WTC11 (cell line): ENCODE results near the gene RUVBL2.

ENCODE experiments used
- CREB1 ChIP-seq: sonication (generic); formaldehyde crosslinking; IDR thresholded peaks from 2 replicates; pipeline ENCODE4 v1.8.0; 2023; ENCODE audit warnings: mild to moderate bottlenecking, missing genetic modification reagents
- CTCF ChIP-seq: fragments of 200-600 bp; IDR thresholded peaks from 2 replicates; pipeline ENCODE4 v1.8.0; 2022; ENCODE audit warnings: antibody characterized with exemption
- E2F5 ChIP-seq: sonication (generic); formaldehyde crosslinking; IDR thresholded peaks from 2 replicates; pipeline ENCODE4 v1.8.1; 2022; ENCODE audit warnings: mild to moderate bottlenecking, moderate library complexity, missing genetic modification reagents
- GABPB1 ChIP-seq: sonication (generic); formaldehyde crosslinking; IDR thresholded peaks from 2 replicates; pipeline ENCODE4 v1.8.1; 2023; ENCODE audit warnings: mild to moderate bottlenecking, missing genetic modification reagents
- GTF2I ChIP-seq: fragments of 250-450 bp; sonication (Bioruptor Pico); conservative IDR thresholded peaks from 2 replicates; pipeline ENCODE4 v1.4.0; 2021; ENCODE audit warnings: mild to moderate bottlenecking
- MAX ChIP-seq: sonication (generic); formaldehyde crosslinking; IDR thresholded peaks from 2 replicates; pipeline ENCODE4 v1.8.0; 2022; ENCODE audit warnings: mild to moderate bottlenecking, missing genetic modification reagents
- SP1 ChIP-seq: sonication (generic); formaldehyde crosslinking; conservative IDR thresholded peaks from 2 replicates; pipeline ENCODE4 v1.8.1; 2022; ENCODE audit warnings: missing genetic modification reagents
- STAT6 ChIP-seq: sonication (generic); formaldehyde crosslinking; conservative IDR thresholded peaks from 2 replicates; pipeline ENCODE4 v1.8.1; 2023; ENCODE audit warnings: mild to moderate bottlenecking, low read depth, missing genetic modification reagents, moderate library complexity
- ZBTB21 ChIP-seq: sonication (generic); formaldehyde crosslinking; IDR thresholded peaks from 2 replicates; pipeline ENCODE4 v1.8.1; 2023; ENCODE audit warnings: mild to moderate bottlenecking, missing genetic modification reagents, borderline replicate concordance
- ZNF416 ChIP-seq: fragments of 250-450 bp; sonication (Bioruptor Pico); IDR thresholded peaks from 2 replicates; pipeline ENCODE4 v1.9.0; 2021; ENCODE audit warnings: mild to moderate bottlenecking, inconsistent platforms

GRCh38 chr19:48987323-48987722 is 6.4 kb upstream of the RUVBL2 start:
- TF ChIP-seq CTCF (no peak), E2F5 (CRISPR knock-in tag) (no peak), MAX (CRISPR knock-in tag) (no peak), ZBTB21 (CRISPR knock-in tag) (no peak), ZNF416 (CRISPR knock-in tag) (no peak), GTF2I (CRISPR knock-in tag) (no peak), CREB1 (no peak), GABPB1 (CRISPR knock-in tag) (no peak), SP1 (CRISPR knock-in tag) (no peak), STAT6 (no peak)
